C4-2B (cell line): ENCODE data around the gene DIPK1A.

Source experiments
- CTCF ChIP-seq: fragments of 450-650 bp; conservative IDR thresholded peaks from 2 replicates; pipeline ENCODE4 v1.5.1; 2017; ENCODE audit warnings: mild to moderate bottlenecking
- ZFX ChIP-seq: fragments of 450-650 bp; IDR thresholded peaks from 2 replicates; pipeline ENCODE4 v1.6.1; 2017

DNA sequence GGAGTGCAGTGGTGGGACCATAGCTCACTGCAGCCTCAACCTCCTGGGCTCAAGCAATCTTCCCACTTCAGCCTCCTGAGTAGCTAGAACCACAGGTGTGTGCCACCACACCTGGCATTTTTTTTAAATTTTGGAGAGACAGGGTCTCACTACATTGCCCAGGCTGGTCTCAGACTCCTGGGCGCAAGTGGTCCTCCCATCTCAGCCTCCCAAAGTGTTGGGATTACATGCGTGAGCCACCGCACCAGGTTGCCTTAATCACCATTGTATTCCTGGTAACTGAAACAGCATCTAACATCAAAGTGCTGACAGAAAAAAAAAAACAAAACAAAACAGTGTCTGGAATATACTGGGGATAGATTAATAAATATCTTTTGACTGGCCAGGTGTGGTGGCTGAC lies 111.2 kb downstream of the DIPK1A start:
- TF ChIP-seq CTCF, result no peak
- no peak for TF ChIP-seq ZFX
